HG02840 (cell line): ENCODE results near the gene CDKAL1.
"Not testable (repeated sequence)": the region's sequence is repeated elsewhere in the genome, so short reads cannot be mapped to it uniquely, and the experiment has no call there.

Experiments
- ATAC-seq: cut with Tn5 transposase; IDR thresholded peaks from one replicate; pipeline ENCODE4 v1.9.1; 2021; ENCODE audit warnings: mild to moderate bottlenecking, moderate library complexity, moderate number of reproducible peaks; ENCODE audit not compliant: unreplicated experiment, low FRiP score

CDKAL1 gene

DNA sequence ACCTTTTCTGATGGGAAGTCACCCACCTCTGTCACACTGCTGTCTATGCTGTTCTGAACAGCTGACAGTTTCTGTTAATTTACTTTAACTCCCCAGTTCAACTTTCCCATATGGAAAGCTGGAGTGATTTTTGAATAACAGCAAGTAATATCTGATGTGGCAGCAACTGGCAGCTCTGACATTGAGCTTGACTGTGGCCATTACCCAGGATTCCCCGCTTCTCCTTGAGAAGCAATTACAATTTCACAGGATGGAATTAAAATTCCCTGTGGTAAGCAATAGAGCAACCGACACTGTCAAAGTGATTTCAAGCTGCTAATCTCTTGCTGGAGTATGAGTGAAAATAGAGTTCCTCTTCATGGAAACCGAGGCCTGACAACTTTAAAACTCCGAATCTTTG is 711.2 kb downstream of the CDKAL1 start:
- no peak for ATAC-seq

DNA sequence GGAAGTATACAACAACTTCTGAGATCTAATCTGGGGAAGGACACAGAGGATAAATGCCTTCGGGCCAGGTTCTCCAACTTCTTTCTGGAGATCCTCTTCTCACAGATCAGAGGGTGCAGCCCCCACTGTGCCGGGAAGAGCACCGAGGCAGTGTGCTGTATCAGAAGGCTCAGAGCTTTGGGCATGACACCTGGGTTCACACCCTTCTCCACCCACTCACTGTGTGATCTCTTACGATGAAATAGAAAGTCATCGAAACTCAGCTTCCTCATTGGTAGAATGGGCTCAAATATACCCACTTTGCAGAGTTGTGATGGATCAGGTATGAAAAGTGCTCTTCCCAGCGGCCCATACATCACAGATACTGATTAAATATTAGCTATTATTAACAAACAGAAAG is 711.8 kb downstream of the CDKAL1 start:
- ATAC-seq, result no peak

DNA sequence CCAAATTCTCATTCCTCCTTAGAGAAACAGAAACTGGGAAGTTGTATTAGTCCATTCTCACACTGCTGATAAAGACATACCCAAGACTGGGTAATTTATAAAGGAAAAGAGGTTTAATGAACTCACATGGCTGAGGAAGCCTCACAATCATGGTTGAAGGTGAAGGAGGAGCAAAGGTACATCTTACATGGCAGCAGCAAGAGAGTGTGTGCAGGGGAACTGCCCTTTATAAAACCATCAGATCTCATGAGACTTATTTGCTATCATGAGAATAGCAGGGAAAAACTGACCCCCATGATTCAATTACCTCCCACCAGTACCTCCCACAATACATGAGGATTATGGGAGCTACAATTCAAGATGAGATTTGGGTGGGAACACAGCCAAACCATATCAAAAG is 720.2 kb downstream of the CDKAL1 start:
- ATAC-seq, result not testable (repeated sequence)

DNA sequence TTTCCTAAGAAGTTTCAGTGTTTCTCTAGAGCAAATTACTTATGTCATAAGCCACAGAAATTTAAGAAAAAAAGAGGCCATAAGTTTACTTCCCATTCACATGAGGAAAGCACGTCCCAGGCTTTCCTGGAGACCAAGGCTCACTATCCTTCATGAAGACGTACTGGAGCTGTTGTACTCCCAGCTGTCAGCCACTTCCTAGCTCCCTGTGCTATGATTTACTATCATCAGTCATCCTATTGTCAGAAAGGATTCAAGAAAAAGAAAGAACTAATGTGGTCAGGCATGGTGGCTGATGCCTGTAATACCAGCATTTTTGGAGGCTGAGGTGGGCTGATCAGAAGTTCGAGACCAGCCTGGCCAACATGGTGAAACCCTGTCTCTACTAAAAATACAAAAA is 721.9 kb downstream of the CDKAL1 start:
- ATAC-seq, result no peak

DNA sequence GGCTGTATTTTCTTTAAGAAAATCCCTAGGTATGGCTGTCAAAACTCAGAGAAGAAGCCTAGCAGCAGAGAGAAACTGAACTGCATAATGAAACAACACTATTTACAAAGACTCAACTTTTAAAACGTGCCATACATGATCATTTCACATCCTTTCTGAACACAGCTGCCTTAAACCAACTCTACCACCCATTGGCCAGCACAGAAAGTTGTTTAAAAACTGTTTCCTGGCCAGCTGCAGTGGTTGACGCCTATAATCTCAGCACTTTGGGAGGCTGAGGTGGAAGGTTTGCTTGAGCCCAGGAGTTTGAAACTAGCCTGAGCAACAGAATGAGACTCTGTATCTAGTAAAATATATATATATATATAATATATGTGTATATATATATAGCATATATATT is 722.9 kb downstream of the CDKAL1 start:
- ATAC-seq, result no peak

DNA sequence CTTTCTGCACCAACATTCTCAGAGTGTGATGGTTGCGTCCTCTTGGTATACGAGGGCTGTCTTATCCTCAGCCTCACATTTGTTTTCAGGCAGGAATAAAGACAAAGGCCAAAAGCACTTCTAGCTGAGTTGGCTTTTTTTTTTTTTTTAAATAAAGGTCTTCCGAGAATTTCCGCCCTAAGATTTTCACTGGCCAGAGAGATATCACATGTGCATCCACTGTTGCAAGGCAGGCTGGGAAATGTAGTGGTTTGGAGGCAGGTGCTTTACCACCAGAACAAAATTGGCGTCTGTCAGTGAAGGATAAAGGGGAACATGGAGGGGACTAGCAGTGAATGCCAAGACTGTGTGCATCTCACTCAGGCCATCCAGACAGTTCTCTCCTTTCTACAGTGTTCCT is 724.4 kb downstream of the CDKAL1 start:
- no peak for ATAC-seq

DNA sequence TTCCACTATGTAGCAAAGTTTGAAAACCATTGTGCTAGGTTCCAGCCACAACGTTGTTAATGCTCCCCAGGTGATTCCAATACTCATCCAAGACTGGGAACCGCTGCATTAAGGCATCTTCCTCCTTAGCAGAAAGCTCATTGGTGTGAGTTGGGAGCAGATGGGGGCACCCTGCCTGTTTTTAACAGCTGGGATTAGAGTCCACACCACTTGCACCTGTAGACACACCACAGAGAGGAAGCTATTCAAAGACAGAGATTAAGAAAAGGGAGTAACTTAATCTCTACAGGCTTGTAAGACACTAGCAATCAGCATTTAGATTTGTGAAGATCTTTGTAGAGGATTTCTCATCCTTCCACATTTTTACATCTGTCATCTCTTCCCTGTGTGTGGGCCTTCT is 725.4 kb downstream of the CDKAL1 start:
- no peak for ATAC-seq

DNA sequence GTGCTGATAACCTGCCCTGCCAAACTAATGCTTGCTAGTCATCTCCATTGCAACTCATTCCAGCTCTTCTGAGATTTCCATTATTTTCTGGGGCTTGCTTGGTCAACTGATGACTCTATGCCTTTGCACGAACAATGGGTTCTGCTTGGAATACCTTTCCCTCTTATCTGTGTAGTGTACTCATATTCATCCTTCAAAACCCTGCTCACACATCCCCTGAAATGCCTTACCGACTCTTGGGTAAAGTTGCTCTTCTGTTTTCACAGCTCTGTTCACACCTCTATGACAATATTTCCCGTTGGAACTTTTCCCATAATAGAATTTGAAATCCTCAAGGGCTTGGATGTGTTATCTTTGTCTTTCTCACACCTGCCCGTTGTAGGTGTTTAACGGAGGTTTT is 728.2 kb downstream of the CDKAL1 start:
- no peak for ATAC-seq

DNA sequence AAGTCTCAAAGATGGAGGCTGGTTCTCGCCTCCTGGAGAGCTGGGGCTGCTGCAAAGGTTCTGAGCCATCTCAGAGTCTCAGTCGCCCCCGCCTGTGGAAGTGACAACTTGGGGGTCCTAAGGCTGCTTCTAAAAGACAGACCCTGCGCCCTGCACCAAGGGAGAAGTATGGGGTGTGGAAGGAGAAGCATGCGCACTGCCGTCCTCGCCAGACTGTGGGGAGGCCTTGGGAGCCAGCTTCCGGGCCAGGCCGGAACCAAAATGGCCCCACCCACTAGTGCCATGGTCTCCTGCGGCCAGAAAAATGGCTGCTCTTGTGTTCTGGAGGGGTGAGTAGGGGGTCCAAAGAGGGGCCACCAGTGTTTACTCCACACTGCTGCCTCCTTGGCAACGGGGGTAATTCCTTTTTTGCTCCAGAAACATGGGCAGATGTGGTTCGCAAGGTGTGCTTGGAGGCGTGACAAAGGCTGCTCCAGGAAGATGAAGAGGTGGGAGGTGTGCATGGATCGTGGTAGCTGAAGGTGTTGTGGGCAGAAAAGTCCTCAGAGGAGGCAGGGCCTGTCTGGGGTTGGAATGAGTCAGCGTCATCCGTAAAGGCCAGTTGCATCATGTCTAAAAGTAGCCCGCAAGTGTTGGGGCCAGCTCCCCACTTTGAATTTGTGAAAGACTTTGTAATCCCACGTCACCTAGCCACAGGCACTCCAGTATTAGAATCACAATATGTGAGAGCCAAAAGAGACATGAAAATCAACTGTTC is 729.5 kb downstream of the CDKAL1 start:
- ATAC-seq, result no peak

DNA sequence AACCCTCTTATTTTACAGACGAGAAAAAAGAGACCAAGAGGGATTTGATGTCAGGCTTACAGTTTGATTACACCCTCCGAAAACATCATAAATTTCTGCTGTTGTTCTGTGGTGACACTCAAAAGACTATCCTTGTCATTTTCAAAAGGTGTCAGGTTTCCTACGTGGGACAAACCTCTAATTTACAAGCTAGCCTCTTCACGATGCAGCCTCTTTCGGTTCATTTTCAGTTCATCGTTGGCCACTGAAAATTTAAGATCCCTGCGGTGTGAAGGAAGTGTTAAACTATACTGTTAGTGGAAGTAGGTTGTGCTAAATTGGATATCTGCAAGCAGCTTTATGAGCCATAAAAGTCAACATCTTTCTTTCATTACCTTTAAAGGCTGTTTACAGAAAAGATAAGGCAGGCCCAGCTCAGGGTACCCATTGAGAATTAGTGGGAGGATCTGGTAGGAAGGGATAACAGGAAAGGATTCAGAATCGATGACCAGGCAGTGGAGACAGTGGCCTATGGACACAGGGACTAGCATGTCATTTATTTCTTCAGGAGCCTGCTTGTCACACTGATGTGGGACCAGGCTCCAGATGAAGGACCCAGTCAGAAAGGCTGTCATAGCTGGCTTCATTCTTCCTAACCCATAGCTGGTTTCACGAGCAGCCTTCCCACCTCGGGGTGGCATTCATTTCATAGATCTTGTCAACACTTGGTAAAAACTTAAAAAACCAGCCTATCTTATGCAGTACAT is 730.2 kb downstream of the CDKAL1 start:
- ATAC-seq, result no peak

DNA sequence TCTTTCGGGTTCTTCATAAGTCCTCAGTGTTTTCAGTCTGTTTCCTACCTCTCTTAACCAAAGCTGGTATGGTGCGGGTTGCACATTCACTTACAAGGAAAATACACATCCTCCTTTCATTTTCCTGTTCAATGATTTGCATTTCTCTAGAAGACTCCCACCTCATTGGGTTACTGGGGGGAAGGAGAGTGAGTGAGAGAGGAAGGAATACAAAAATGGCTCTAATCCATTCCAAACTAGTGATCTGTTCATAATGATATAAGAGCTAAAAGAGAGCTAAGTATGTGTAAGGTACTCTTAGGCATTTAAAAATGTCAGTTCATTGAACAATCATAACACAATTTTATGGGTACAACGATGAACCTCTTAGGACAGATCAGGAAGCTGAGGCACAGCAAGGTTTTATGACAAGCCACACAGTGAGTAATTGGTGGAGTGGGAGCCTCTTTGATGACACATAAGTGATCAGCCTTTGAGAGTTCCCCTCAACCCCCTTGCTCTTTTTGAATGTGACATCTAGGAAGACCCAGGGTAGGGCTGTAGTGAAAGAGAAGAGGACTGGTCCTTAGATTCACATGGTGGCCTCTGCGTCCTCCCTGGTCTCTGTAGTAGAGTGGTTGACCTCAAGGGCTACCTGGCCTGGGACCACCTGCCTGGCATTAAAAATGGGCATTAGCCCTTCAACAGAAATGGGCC is 730.9 kb downstream of the CDKAL1 start:
- ATAC-seq, result no peak

DNA sequence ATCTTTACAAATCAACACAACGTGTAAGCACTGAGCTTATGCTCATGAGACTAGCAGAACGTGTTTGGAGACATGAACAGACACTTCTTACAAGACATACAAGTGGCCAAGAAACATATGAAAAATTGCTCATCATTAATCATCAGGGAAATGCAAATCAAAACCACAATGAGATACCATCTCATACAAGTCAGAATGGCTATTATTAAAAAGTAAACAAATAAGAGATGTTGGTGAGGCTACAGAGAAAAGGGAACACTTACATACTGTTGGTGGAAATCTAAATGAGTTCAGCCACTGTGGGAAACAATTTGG is 731.4 kb downstream of the CDKAL1 start:
- ATAC-seq, result no peak

DNA sequence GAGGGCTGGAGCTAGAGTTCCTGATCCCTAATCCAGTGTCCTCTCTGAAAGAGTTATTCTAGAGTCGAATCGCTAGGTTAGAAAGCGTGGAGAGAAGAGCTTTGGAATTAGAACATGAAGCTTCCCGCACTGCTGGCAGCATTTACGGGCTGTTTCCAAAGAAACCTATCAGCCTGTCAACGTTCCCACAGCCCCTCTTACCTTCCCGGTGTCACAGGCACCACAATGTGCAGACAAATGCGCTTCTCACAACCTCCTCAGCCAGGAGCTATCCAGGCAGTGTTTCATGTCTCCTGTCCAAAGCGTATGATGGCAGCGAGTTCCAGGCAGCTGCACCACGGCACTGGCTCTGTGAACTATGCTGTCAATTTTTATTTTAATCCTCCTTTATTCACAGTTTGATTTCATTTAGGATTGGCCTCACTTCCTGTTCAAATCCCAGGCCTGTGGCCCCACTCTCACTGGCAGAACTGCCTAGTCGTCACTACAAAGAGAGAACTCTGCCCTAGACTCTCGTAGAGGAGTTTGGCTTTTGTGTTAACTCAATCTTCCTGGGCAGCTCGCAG is 736.5 kb downstream of the CDKAL1 start:
- no peak for ATAC-seq

DNA sequence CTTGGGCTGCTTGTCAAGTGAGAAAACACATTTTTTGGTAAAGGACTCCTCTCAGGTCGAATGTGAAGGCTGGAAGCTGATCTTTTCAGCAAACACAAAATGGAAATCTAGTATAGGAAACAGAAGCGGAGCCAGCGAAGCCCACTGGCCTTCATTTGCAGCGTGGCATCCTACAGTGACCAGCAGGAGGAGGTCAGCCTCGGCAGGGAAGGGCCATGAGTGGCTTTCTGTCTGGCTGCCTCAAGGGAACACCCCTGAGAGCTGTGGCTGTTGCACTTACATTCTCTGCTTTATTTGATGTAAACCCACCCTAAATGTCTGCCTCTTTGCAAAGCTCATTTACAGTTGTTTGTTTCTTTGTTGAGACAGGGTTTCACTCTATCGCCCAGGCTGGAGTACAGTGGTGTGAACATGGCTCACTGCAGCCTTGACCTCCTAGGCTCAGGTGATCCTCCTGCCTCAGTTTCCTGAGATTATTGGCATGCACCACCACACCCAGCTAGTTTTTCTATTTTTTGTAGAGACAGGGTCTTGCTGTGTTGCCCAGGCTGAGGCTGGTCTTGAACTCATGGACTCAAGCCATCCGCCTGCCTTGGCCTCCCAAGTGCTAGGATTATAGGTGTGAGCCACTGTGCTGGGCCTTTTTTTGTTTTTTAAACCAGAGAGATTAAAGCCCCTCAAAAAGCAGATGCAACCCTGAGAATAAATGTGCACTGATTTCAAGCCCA is 737.3 kb downstream of the CDKAL1 start:
- ATAC-seq, result no peak

DNA sequence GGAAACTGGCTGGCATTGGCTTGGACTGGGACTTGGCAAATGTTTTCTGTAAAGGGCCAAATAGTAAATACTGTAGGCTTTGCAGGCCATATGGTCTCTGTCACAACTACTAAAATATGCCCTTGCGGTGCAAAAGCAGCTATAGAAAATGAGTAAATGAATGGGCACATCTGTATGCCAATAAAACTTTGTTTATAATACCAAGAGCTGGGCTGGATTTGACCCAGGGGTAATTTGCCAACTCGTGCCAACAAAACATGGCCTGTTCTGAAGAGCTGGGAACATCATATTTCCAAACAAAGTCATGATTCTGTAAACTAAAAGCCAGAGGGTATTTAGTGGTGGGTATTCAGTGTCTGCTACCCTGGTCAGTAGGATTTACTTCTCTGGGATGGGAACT is 739.2 kb downstream of the CDKAL1 start:
- ATAC-seq, result no peak

DNA sequence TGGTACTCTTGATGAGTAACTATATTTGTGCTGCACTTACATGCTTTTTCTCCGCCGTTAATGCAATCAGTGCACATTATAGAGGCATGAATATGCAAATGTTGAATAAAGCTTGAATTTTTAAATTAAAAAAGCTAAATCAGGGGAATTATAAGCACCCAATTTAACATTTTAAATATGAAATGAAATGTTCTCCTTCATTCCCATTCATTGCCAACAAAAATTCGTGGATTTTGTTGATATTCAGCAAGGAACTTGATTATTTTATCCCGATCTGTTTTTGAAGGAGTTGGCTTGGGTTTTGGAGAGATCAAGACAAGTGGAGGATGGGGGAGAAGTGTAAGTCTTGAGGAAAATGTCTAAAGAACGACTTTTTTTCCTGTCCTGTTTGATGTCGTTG is 740.6 kb downstream of the CDKAL1 start:
- no peak for ATAC-seq

DNA sequence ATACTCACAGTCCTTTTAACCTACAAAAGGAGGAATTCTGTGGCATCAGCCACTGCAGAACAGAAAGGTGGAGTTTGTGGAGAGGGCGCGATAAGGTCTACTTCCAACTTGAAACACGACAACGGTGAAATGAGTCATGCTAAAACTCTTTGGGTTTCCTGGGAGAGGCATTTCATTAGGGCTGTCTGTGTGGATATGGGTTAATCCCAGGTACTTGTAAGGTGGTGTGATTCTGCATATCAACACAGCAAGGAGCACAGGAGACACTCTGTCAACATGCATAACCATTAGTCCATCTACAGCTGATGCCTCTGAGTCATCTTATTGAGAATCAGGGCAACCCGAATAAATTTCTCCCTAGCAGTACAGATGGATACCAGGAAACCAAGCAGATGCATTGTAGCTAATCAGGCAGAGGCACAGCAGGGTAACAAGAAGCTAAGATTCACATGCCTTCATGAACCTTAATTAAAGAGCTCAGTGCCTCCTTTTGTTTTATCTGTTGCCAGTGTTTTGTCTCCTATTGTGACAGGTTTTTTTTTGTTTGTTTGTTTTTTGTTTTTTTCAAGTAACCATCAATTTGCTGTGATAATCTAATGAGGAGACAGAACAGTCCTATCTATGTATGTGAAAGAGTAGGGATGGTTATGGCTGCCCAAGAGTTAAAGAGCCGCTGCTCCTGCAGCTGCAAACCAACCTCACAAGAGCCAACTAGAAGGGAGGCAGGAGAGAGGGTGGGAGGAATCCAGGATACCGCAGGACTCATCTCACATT is 743.5 kb downstream of the CDKAL1 start:
- no peak for ATAC-seq

DNA sequence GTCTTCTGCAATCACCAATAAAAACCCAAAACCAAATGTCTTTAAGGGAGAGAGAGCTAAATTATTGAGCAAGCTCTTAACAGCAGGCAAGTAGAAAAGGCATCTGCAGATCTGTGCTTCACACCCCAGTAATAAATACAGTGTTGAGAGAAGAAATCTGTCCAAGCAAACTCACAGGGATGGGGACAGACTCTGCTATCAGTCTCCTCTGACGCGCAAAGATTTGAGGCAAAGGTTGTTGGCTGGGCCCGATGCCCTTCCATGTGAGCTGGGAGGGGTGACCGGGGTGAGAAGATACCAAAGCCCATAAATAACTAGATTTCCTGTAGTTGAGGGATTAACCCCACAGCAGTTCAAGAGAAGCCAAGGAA is 744.1 kb downstream of the CDKAL1 start:
- ATAC-seq, result no peak

DNA sequence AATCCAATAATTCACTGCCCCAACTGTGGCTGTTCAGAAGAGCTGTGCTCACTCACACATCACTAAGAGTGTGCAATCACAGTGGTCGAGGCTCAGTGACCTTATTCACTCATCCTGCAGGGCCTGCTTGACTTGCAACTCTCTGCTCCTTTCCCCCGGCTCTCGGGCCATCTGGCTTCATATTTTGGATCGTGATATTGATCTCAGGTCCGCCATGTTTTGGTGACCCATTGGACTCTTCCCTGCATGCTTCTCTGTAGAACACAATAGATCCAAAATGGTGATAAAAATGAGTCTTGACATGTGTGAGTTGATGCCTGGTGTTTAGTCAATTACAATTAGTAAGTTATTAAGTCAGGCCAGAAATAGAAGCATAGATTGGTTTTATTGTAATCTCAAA is 745.4 kb downstream of the CDKAL1 start:
- no peak for ATAC-seq

DNA sequence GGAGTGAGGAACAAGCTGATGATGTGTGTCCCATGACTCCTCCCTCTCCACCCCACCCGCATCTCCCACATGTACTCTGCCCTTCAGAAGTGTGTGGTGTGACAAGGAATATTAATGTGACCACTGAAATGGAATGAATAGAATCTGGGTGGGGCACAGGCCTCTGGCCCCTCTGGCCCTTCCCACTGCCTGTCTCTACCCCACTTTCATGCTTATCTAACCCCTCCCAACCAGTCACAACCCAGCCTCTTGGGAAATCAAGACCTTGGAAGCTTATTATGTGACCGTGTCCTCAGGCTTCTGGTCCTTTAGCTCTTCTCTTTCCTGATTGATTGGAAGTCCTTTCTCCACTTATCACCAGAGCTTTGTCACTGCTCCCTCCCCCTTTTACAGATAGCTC is 747.1 kb downstream of the CDKAL1 start:
- no peak for ATAC-seq
